Epithelial cell of prostate (primary cell): ENCODE data around the gene NRDC.
"Not testable (repeated sequence)": the region's sequence is repeated elsewhere in the genome, so short reads cannot be mapped to it uniquely, and the experiment has no call there.

Experiments used
- DNase-seq: peaks from one replicate; pipeline ENCODE4 v3.0.0-alpha.2; 2011; ENCODE audit warnings: low read depth, low spot score
- H3K27ac ChIP-seq: fragments of 450-650 bp; 2 replicates; pipeline ENCODE4 v1.5.1; 2017; ENCODE audit warnings: mild to moderate bottlenecking

Gene NRDC

DNA sequence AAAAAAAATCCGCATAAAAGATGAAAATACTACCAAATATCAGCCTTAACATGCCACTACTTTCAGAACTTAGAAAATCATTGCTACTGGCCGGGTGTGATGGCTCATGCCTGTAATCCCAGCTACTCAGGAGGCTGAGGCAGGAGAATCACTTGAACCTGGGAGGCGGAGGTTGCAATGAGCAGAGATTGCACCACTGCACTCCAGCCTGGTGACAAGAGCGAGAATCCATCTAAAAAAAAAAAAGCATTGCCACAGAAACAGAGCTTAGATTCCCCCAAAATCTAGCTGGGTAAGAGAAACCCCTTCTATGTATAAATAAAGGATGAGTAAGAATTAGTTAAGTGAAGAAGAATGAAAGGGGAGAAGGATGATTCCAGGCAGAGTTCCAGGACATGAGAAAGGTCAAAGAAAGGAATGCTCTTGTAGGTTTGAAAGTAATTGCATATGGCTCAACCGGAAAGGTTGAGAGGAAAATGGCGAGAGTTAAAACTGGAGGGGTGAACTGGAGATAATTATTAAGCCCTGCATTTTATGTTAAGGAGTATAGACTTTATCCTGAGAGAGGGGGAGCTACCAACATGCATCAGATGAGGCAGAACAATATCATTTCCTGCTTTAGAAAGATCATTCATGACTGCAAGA, 19.7 kb upstream of the NRDC start:
- no peak for DNase-seq
- H3K27ac ChIP-seq, result peak overlapping the region; percentile 99

DNA sequence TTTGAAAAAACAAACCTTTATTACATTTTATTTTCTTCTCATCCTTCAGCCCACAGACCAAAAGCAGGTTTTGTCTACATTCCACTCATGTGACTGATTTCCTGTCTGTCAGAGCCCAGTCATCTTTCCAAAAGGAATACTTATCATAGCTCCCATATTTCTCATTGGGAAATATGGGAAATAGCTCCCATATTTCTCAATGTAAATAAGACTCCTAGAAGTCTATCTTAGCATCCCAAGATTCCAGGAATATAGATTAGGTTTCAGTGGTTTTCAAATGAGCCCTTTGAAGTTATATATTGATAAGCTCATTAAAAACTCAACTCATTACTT, 19.1 kb upstream of the NRDC start:
- DNase-seq, result no peak
- peak overlapping the region; percentile 99 for H3K27ac ChIP-seq

DNA sequence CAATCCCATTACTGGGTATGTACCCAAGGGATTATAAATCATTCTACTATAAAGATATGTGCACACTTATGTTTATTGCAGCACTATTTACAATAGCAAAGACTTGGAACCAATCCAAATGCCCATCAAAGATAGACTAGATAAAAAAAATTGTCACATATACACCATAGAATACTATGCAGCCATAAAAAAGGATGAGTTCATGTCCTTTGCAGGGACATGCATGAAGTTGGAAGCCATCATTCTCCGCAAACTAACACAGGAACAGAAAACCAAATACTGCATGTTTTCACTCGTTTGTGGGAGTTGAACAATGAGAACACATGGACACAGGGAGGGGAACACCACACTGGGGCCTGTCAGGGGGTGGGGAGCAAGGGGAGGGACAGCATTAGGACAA, 16.2 kb upstream of the NRDC start:
- H3K27ac ChIP-seq, DNase-seq: not testable (repeated sequence)

DNA sequence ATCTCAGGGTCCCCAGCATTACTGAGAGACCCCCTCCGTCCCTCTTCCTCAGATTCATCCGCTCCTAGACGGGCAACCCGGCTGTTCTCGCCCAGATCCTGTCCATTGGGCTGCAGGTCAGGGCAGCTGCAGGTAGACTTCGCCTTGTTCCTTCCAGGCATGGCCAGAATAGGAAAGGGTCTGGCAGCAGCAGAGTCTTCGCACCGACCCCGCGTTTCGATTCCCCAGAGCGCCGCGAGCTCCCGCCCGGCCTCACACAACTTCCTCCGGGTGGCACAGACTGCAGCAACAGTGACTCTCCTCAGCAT, 265 bp downstream of the NRDC start:
- H3K27ac ChIP-seq, result peak overlapping the region; percentile 94
- no peak for DNase-seq

DNA sequence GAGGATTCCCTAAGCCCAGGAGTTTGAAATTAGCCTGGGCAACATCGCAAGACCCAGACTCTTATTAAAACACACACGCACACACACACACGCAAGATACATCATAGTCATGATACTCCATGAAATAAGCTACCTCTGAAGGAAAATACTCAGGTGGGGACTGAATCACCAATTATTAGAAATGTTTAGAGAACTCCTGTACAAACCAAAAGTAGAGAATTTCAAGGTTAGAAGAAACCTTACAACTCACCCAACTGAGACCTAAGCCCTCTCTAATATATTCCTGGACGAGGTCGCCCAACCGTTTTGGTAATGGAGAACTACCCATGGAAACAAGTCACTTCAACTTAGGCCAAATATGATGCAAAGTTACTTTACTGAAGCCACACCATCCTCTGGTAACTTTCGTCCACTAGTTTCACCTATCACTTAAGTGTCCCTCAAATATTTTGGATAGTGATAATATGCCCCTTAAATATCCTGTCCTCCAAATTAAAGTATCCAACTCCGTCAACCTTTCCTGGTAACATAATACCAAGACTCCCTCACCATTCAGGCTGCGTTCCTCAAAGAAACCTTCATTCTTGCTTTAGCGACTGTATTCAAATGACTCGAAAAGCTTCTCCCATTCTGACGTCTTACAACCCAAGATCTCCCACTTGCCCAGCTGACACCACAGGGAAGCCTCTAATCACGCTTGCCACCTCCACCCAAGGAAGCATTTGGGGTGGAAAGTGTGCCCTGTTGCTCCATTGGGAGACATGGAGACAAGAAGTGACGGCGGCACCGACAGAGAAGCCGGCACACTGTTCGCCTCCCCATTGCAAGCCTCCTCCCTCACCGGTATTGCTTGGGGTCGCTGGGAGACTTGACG, 856 bp downstream of the NRDC start:
- no peak for DNase-seq
- H3K27ac ChIP-seq, result peak overlapping the region; percentile 94

DNA sequence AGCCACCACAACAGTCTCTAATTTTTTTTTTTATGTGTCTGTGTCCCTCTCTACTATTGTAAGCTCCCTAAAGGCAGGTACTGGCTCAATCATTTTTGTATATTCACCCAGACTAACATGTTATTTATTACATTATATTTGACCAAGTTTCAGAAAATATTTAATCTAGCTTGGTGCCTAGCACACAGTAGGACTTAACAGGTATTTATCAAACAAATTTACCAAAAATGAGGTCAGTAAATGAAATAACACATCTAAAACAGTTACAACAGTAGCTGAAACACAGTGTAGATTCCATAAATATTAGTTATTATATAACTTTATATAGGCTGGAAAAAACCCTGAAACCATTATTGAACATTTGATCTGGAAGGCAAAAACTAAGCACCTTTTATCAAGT, 2.7 kb downstream of the NRDC start:
- no peak for DNase-seq
- H3K27ac ChIP-seq, result no peak overlapping the region

DNA sequence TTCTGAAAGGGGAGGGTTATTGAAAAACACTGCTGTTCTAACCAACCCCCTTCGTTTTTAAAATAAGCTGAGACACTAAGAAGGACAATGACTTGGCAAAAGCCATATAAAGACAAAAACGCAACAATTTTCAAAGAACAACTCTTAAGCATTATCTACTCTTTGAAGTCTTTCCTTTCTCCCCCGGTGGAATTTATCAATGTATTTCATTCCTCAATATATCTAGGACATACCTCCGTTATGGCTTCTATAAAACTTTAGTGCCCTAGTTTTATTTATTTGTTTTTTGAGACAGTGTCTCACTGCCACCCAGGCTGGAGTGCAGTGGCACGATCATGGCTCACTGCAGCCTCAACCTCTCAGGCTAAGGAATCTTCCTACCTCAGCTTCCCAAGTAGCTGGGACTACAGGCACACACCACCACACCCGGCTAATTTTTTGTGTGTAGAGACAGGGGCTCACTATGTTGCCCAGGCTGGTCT, 3.2 kb downstream of the NRDC start:
- no peak overlapping the region for H3K27ac ChIP-seq
- no peak for DNase-seq

DNA sequence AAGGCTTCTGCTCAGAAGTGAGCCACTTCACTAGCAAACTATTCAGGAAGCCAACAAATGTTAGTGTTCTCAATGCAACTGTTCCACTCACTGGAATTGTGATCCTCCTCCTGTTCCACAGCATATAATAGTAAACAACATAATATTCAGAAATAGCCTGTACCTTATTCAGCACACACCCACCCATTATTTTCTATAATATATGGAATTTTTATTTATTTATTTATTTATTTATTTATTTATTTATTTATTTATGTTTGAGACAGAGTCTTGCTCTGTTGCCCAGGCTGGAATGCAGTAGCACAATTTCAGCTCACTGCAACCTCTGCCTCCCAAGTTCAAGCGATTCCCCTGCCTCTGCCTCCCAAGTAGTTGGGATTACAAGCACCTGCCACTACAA, 5.3 kb downstream of the NRDC start:
- not testable (repeated sequence) for DNase-seq, H3K27ac ChIP-seq

DNA sequence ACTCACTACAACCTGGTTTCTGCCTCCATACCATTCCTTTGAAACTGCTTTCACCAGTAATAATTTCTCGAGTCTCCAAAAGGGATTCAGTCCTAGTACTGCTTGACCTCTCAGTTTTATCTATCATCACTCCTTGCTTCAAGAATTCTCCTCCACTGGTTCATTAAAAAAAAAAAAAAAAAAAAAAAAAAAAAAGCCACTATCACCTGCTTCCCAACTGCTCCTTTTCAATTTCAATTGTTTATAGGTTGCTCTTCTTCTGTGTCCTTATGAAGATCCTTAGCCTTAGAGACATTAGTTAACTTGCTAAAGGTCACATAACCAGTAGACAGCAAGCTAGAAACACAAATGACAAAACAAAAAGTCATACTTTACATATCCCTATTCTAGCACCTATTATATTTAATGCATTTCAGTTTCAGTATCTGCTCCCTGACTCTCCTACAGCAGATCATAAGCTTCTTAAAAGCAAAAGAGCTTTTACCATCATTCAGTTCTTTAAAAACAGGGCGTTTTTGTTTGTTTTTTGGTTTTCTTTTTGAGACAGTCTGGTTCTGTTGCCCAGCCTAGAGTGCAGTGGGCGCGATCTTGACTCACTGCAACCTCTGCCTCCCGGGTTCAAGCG, 7.1 kb downstream of the NRDC start:
- DNase-seq, result no peak
- H3K27ac ChIP-seq, result no peak overlapping the region

DNA sequence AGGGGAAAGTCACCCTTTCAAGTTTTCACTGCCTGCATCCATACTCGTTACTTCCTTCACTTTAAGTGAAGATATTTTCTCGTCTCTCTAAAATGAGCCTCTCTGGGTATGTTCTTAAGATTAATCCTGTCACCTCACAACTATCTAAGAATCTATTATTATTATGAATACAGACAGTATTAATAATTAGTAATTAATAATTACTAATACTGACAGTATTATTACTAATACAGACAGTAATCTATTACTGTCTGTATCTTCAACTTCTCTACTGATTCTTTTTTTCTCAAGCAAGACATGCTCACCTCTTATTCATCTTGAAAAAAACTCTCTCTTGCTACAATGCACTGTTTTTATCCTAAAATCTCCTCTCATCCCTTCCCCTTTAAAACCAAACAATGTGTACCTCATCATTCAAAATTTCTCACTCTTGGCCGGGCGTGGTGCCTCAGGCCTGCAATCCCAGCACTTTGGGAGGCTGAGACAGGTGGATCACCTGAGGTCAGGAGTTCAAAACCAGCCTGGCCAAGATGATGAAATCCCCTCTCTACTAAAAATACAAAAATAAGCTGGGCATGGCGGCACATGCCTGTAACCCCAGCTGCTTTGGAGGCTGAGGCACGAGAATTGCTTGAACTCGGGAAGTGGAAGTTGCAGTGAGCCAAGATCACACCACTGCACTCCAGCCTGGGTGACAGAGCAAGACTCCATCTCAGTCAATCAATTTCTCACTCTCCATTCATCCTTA, 7.8 kb downstream of the NRDC start:
- no peak for DNase-seq
- no peak overlapping the region for H3K27ac ChIP-seq

DNA sequence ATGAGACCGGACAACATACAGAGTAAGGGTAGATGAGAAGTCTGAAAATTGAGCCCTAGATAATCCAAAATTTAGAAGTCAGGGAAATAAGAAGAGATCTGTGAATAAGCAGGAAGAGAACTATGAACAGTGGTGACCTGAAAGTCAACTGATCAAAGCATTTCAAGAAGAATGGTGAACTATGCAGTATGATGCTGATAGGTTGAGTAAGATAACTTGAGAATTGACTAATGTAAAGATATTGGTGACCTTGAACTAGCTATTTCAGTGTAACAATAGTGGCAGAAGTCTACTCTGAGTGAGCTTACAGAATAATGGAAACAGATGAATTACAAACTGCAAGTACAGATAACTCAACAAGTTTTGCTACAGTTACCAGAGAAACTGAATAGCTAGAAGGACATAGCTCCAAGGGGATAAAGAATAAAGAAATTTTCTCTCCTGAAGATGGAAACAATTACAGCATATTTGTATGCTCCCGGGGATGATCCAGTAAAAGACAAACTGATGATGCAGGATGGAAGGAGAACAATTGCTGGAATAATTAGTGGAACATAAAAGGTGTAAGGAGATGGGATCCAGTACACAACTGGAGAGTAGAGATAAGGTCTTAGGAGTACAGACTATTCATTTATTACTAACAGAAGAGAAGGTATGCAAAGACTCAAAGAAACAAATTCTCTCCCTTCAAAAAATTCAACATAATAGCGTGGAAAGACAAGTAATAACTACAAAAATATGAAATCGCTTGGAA, 10.9 kb downstream of the NRDC start:
- no peak overlapping the region for H3K27ac ChIP-seq

DNA sequence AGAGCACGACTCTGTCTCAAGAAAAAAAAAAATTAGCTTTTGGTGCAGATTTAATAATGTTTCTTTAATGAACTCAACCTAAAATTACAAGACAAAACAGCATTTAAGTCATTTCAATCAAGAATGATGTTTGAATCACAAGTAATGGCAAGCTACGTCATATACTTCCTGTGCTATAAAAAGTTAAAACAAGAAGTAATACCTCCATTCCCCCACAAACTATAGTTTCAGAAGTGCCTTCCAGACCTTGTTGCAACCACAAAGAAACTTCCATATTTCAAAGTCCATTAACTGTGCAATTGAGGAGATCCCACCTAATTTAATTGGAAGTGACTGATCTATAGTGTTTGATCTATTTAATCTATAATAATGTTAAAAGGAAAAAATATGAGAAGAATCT, 15.1 kb downstream of the NRDC start:
- DNase-seq, result no peak

More for the DNA sequence above, 10.9 kb downstream of the NRDC start:
- no peak for DNase-seq

DNA sequence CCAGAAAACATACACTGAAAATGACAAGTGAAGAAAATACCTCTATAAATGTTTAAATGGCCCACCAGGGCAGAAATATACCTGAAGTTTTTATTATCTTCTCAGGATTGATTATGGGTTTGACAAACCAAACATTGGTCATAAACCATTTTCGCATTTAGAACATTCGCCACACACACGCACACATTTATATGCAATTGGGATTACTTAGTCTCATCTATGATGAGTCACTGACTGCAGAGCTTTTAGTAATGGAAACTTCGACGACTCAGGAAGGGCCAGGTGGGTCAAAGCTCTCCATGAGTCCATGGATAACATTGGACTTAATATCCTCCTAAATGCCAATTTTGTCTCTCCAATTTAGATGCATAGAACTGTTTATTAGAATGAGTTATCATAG, 16.9 kb downstream of the NRDC start:
- no peak for DNase-seq
- H3K27ac ChIP-seq, result no peak overlapping the region

More for the DNA sequence above, 15.1 kb downstream of the NRDC start:
- no peak overlapping the region for H3K27ac ChIP-seq

DNA sequence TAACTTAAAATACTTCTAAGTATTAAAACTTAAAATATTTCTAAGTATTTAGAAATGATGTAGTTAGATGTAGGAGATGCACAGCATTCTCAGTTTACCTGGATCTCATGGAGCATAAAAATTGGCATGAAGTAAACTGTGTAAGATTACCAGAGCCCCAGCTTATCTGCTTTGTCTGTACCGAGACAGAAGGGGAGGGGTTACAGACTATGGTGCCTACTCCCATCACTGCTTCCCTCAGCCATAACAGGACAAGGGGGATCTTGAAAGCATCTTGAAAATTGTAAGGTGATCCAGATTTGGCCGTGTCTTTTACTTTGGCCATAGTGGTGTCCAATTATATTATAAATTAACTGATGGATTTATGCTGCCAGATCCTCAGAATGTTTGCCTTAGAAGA, 18.8 kb downstream of the NRDC start:
- no peak overlapping the region for H3K27ac ChIP-seq
- no peak for DNase-seq

DNA sequence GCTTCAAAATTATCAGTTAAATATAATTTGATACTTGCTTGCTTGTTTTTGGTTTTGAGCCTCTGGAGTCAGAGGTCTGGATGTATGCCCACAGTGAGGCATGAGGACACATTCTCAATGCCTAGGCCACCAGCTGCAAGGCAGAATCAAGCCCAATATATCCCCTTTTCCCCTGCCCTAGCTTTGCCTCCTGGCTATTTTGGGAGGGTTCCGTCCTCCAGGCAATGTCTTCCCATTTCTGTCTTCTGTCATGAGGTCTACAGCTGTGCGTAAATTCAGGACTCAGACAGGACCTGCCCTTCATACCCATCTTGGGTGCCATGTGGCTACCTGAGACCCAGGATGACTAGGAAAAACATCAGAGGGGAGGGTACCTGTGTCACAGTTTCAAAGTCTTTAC, 19.2 kb downstream of the NRDC start:
- no peak for DNase-seq

DNA sequence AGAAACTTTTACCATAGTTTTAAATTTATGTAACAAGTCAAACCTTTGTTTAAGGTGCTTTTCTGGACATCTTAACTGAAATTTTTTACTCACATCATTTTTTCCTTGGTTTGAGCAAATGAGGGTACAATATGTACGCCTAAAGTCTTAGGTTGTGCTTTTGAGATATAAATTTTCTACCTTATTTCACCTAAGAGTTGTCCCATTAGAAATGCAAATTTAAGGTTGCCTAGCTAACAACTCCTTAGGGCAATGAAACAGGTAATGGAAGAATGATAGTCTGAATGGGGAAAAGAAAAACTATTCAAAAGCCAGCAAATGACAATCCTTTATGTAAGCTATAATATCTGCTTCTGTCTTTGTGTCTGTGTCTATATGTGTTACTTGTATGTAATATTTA, 19.6 kb downstream of the NRDC start:
- no peak overlapping the region for H3K27ac ChIP-seq
- no peak for DNase-seq

More for the DNA sequence above, 19.2 kb downstream of the NRDC start:
- H3K27ac ChIP-seq, result no peak overlapping the region

DNA sequence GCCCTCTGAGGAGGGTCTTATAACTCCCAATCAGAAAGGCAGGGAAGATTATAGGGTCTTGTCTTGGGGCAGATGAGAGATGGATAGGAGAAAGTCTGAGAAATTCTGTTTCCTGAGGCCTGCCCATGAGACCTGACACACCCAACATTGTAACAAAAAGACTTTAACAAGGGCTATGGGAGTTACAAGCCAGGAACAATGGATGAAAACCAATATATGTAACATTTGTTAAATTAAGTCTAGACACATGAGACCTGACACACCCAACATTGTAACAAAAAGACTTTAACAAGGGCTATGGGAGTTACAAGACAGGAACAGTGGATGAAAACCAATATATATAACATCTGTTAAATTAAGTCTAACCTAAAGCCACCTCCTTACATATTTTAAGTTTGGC, 21.8 kb downstream of the NRDC start:
- DNase-seq, result no peak
- no peak overlapping the region for H3K27ac ChIP-seq

DNA sequence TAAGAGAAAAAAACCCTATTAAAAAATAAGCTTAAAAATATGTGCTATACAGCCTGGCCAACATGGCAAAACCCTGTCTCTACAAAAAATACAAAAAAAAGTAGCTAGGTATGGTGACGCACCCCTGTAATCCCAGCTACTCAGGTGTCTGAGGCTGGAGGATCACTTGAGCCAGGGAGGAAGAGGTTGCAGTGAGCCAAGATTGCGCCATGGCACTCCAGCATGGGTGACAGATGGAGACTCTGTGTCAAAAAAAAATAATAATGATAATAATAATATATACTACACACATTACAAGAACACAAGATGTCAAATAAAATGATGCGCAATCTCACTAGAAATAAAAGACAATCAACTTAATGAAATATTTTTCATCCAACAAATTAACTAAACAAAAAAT, 22.9 kb downstream of the NRDC start:
- no peak for DNase-seq
- H3K27ac ChIP-seq, result no peak overlapping the region

DNA sequence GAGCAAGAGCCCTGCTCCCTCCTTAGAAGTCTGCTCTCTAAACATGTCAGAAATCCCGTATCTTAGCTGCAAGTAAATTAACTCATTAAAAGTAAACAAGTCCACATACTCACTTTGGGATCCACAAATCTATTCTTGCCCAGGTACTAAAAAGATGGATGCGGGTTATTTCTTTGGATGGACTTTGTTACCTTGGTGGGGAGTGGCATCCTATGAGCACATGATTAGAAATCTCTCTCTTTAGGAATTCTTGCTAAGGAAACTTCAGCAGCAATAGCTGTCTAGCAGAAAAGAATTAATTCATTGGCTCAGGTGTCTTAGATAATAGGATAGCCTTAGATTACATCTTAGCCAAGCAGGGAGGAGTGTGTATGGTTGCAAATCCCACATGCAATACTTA, 25.2 kb downstream of the NRDC start:
- H3K27ac ChIP-seq, result no peak overlapping the region
- DNase-seq, result no peak

DNA sequence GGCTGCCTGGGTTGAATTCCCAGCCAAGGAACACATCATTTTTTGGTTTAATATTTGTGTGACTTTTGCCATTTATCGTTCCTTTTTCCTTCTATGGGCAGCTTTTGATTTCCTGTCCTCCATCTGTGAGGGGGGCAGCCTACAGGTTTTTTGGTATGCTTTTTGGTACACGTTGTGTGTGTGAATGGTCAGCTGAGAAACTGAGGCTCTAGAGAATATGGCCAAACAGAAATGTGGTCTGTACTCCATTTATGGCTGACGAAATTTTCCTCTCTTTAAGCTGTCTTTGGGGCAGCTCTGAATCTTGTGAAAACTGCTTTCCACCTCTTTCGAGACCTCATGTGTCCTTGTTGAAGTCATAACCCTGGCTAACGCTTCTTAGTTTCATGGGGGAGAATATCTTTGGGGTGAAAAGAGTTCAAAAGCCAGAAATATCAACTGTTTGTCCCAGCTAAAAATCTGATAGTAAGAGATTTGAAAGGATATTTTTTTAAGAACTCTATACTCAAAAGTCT, 26.6 kb downstream of the NRDC start:
- no peak overlapping the region for H3K27ac ChIP-seq
- no peak for DNase-seq
